Tibial nerve (tissue), 4 donors: ENCODE measurements around the gene SLC66A2. TPM values are rescaled to one million over a fixed set of nuclear protein-coding genes. Genes with fewer than 3 reads are reported as not detected.
"Not testable (repeated sequence)": the region's sequence is repeated elsewhere in the genome, so short reads cannot be mapped to it uniquely, and the experiment has no call there.

Source experiments
- DNase-seq, 2 donors: peaks; one replicate each; pipeline ENCODE4 v3.0.0-alpha.2; 2019; ENCODE audit warnings: low spot score in 2 of 2
- H3K27ac ChIP-seq, 4 donors: fragments of 200-600 bp; sonication (generic) in 3 of 4; one replicate each; pipeline ENCODE4 v1.5.1; 2017 to 2019; ENCODE audit warnings: mild to moderate bottlenecking in 1 of 4
- H3K27me3 ChIP-seq, 2 donors: fragments of 200-600 bp; sonication (generic) in 1 of 2; one replicate each; pipeline versions ENCODE4 v1.5.1 to v1.6.0; 2017 to 2019
- H3K36me3 ChIP-seq, 3 donors: fragments of 200-600 bp; sonication (generic); one replicate each; pipeline ENCODE4 v1.5.1; 2018 to 2019
- H3K4me1 ChIP-seq, 4 donors: fragments of 200-600 bp; sonication (generic) in 3 of 4; one replicate each; pipeline ENCODE4 v1.5.1; 2017 to 2019
- H3K4me3 ChIP-seq, 4 donors: fragments of 200-600 bp; sonication (generic) in 3 of 4; one replicate each; pipeline ENCODE4 v1.5.1; 2017 to 2019; ENCODE audit warnings: mild to moderate bottlenecking in 1 of 4, moderate library complexity in 1 of 4
- H3K9me3 ChIP-seq, 4 donors: fragments of 200-600 bp; sonication (generic) in 3 of 4; one replicate each; pipeline ENCODE4 v1.5.1; 2017 to 2019
- EP300 ChIP-seq, 2 donors: sonication (generic); formaldehyde crosslinking; IDR thresholded peaks; one replicate each; pipeline ENCODE4 v1.6.1; 2017; ENCODE audit warnings: antibody characterized with exemption in 2 of 2, mild to moderate bottlenecking in 1 of 2
- POLR2A ChIP-seq, 2 donors: fragments of 450-650 bp; IDR thresholded peaks; one replicate each; pipeline ENCODE4 v1.6.1; 2017; ENCODE audit warnings: antibody characterized with exemption in 2 of 2, mild to moderate bottlenecking in 2 of 2, moderate library complexity in 2 of 2
- WGBS, 2 donors: methylation state at CpG; one replicate each; pipeline ENCODE4 v1.1.5; 2018; 5-methylcytosine and 5-hydroxymethylcytosine counted together
- total RNA-seq, 4 donors: library from RNA; depleted of rRNA; stranded (reverse); fragments of >200 nt; gene quantifications; one replicate each; pipeline ENCODE4 v1.1.0, GENCODE V29; 2016
- TF ChIP-seq, protein P1 (sequence below), 5 experiments: fragments of 200-600 bp in 3 of 5; fragments of 450-650 bp in 2 of 5; sonication (generic) in 3 of 5; IDR thresholded peaks; one replicate each; pipeline ENCODE4 v1.5.1; 2016 to 2019; ENCODE audit warnings: antibody characterized with exemption in 5 of 5, mild to moderate bottlenecking in 3 of 5, moderate library complexity in 2 of 5

The SLC66A2 gene
- total RNA-seq, result 100 to 1,000 TPM; 112 to 361 (median 222) TPM

DNA sequence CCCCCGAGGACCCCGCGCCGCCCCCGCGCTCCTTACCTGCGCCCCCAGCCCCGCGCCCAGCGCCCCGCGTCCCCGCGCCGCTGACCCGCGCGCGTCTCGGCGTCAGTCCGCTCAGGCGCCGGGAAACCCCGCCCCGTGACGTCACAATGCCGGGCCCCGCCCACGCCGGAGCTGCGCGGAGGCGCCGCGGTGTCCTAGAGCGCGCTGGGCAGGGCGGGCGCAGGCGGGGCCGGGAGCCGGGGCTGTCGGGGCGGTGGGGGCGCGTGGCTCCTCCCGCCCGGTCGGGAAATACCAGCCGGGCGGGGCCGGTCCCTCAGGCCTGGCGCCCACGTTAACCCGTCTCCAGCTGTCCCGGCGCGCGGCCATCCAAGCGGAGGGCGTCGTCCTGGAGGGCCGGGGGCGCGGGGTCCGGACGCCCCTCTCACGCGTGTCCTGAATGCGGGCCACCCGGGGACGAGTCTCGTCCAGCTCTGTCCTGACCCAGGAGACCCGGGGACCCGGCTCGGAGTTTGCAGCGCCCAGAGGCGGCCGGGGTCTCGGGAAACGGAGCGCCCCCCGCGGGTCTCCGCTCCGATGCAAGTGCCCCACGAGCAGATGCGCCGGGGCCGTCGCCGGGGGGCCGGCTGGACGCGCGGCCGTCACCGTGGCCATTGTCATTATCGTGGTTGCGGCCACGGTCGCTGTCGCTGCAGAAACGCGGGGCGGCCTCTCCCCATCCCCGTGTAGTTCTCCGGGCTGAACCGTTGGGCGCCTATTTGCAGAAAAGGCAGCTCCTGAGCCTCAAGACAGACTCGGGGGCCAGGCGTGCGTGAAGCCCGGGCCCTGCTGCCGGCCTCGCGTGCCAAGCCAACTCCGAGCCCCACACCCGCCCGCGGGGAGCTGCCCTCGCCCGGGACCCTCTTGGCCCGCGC lies at the start of gene SLC66A2:
TSS of gene SLC66A2 (minus strand) at position 109 of the 911 bp plus-strand sequence. CDS start 727 bp downstream, outside the sequence.
- Histone ChIP-seq H3K9me3 (no peaks in the 10 kb centered on the region), H3K27me3 (no peaks in the 10 kb centered on the region), H3K36me3 (peaks cover 0 to 16% (median 0%) of the 10 kb centered on the region in 3 donors), H3K4me3 (peak within 1 kb of the TSS; percentile 77 to 99 (median 88)), H3K27ac (peak within 1 kb of the TSS; percentile 80 to 98 (median 90)), H3K4me1 (peaks cover 0 to 47% (median 35%) of the 10 kb centered on the region in 4 donors)
- WGBS, 2 donors, result 0 to 1% methylated on average over 36 to 60 of the region's 126 CpGs
- peak; percentile 84 to 88 for DNase-seq
- TF ChIP-seq POLR2A (IDR thresholded peaks at IDR 0.05), result peak; percentile 37 to 81
- TF ChIP-seq EP300 (IDR thresholded peaks at IDR 0.05), result peak in 1 of 2 donors; percentile 63
- TF ChIP-seq, protein P1, sequence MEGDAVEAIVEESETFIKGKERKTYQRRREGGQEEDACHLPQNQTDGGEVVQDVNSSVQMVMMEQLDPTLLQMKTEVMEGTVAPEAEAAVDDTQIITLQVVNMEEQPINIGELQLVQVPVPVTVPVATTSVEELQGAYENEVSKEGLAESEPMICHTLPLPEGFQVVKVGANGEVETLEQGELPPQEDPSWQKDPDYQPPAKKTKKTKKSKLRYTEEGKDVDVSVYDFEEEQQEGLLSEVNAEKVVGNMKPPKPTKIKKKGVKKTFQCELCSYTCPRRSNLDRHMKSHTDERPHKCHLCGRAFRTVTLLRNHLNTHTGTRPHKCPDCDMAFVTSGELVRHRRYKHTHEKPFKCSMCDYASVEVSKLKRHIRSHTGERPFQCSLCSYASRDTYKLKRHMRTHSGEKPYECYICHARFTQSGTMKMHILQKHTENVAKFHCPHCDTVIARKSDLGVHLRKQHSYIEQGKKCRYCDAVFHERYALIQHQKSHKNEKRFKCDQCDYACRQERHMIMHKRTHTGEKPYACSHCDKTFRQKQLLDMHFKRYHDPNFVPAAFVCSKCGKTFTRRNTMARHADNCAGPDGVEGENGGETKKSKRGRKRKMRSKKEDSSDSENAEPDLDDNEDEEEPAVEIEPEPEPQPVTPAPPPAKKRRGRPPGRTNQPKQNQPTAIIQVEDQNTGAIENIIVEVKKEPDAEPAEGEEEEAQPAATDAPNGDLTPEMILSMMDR (IDR thresholded peaks at IDR 0.05), result no peak

- H3K4me3 ChIP-seq, result no peak overlapping the region
- TF ChIP-seq POLR2A (IDR thresholded peaks at IDR 0.05), result no peak
- no peak for TF ChIP-seq EP300 (IDR thresholded peaks at IDR 0.05)
- TF ChIP-seq, protein P1 (IDR thresholded peaks at IDR 0.05), result no peak
- 78 to 90% methylated on average over 3 of the region's 3 CpGs for WGBS, 2 donors
These were observed 49.4 kb upstream of the SLC66A2 start for GRCh38 chr18:80000877-80001276.

DNA sequence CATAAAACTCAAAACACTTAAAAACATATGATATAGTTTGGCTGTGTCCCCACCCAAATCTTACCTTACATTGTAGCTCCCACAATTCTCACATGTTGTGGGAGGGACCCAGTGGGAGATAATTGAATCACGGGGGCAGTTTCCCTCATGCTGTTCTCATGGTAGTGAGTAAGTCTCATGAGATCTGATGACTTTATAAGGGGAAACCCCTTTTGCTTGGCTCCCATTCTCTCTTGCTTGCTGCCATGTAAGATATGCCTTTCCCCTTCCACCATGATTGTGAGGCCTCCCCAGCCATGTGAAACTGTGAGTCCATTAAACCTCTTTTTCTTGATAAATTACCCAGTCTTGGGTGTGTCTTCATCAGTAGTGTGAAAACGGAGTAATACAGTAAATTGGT lies 48.2 kb upstream of the SLC66A2 start:
- WGBS, 2 donors, result 80 to 85% methylated on average over 2 of the region's 2 CpGs
- peaks cover 0 to 55% (median 4%) of the 10 kb centered on the region in 4 donors for H3K9me3 ChIP-seq
- peaks cover 0 to 21% (median 0%) of the 10 kb centered on the region in 3 donors for H3K36me3 ChIP-seq
- H3K4me1 ChIP-seq, H3K27ac ChIP-seq, H3K4me3 ChIP-seq, DNase-seq, H3K27me3 ChIP-seq: not testable (repeated sequence)

More at GRCh38 chr18:80000877-80001276, 49.4 kb upstream of the SLC66A2 start:
- peaks cover 0 to 21% (median 0%) of the 10 kb centered on the region in 3 donors for H3K36me3 ChIP-seq
- H3K4me1 ChIP-seq, result no peaks in the 10 kb centered on the region
- no peaks in the 10 kb centered on the region for H3K27me3 ChIP-seq
- no peak for DNase-seq
- peaks cover 0 to 67% (median 4%) of the 10 kb centered on the region in 4 donors for H3K9me3 ChIP-seq
- H3K27ac ChIP-seq, result no peak overlapping the region

DNA sequence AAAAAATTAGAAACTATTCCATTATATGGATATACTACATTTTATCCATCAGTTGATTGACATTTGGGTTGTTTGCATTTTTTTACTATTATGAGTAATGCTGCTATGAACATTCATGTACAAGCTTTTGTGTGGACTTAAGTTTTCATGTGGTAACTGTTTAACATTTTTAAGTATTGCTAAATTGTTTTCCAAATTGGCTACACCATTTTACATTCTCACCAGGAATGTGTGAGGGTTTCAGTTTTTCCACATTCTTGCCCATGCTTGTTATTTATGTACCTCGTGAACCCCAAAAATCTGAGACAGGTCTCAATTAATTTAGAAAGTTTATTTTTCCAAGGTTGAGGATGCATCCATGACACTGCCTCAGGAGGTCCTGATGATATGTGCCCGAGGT lies 40.0 kb upstream of the SLC66A2 start:
- Histone ChIP-seq H3K27me3 (no peaks in the 10 kb centered on the region), H3K36me3 (no peaks in the 10 kb centered on the region), H3K4me3 (no peak overlapping the region), H3K9me3 (no peaks in the 10 kb centered on the region), H3K4me1 (peaks cover 0 to 19% (median 10%) of the 10 kb centered on the region in 4 donors), H3K27ac (no peak overlapping the region)
- no peak for DNase-seq
- 85% methylated on average over 2 of the region's 2 CpGs for WGBS, 2 donors
- TF ChIP-seq, protein P1 (IDR thresholded peaks at IDR 0.05), result no peak
- TF ChIP-seq EP300 (IDR thresholded peaks at IDR 0.05) (no peak), POLR2A (IDR thresholded peaks at IDR 0.05) (no peak)

- TF ChIP-seq POLR2A (IDR thresholded peaks at IDR 0.05) (no peak), EP300 (IDR thresholded peaks at IDR 0.05) (no peak)
- TF ChIP-seq, protein P1 (IDR thresholded peaks at IDR 0.05), result no peak
- H3K27ac ChIP-seq, result peak overlapping the region; percentile 85 to 98 (median 96)
- peaks cover 0 to 21% (median 0%) of the 10 kb centered on the region in 3 donors for H3K36me3 ChIP-seq
- no peaks in the 10 kb centered on the region for H3K9me3 ChIP-seq
- WGBS, 2 donors, result 43 to 56% methylated on average over 14 of the region's 14 CpGs
- H3K4me1 ChIP-seq, result peaks cover 0 to 36% (median 11%) of the 10 kb centered on the region in 4 donors
- H3K4me3 ChIP-seq, result peak overlapping the region; percentile 78 to 94 (median 84)
- DNase-seq, result no peak
- no peaks in the 10 kb centered on the region for H3K27me3 ChIP-seq
These were observed 37.7 kb upstream of the SLC66A2 start for GRCh38 chr18:79989195-79989497.
